G401 (cell line): Measurements from ENCODE around the gene TAS2R10. TPM values are rescaled to one million over a fixed set of nuclear protein-coding genes. Genes with fewer than 3 reads are reported as not detected.

ENCODE experiments used
- DNase-seq: peaks from one replicate; pipeline ENCODE4 v3.0.0-alpha.2; 2015; ENCODE audit warnings: low spot score
- in situ Hi-C: cut with HindIII; loops from 2 replicates; pipeline ENCODE4 v1.10.0; 2016; ENCODE audit warnings: low sequenced_read_pairs, mixed read lengths
- total RNA-seq: library from RNA; depleted of rRNA; stranded (reverse); fragments of >200 nt; shearing (Covaris generic); gene quantifications from 2 replicates; pipeline ENCODE4 v1.2.3, GENCODE V29; 2014; rRNA removed

The TAS2R10 gene
- total RNA-seq: 0.37 TPM in 1 of 2 replicates, not detected in the other

GRCh38 chr12:10826258-10826657 lies at the start of gene TAS2R10:
TSS of gene TAS2R10 (minus strand) at chr12:10826358. CDS start at chr12:10826269, 89 bp downstream.
- in situ Hi-C loops: no loop called here
- no peak for DNase-seq

- in situ Hi-C loops: no loop called here
- no peak for DNase-seq
Measured at GRCh38 chr12:10873378-10873777, 47.2 kb upstream of the TAS2R10 start.

GRCh38 chr12:10867381-10867780 lies 41.2 kb upstream of the TAS2R10 start:
- in situ Hi-C loops: no loop called here
- no peak for DNase-seq

GRCh38 chr12:10863512-10864218 lies 37.5 kb upstream of the TAS2R10 start:
- DNase-seq: no peak
- in situ Hi-C loops: no loop called here

- in situ Hi-C loops: no loop called here
- no peak for DNase-seq
Measured at GRCh38 chr12:10861366-10861765, 35.2 kb upstream of the TAS2R10 start.

- DNase-seq: no peak
- in situ Hi-C loops: no loop called here
Measured at GRCh38 chr12:10855807-10856206, 29.6 kb upstream of the TAS2R10 start.

- in situ Hi-C loops: no loop called here
- DNase-seq: no peak
Measured at GRCh38 chr12:10853776-10854175, 27.6 kb upstream of the TAS2R10 start.

- no peak for DNase-seq
- in situ Hi-C loops: no loop called here
Measured at GRCh38 chr12:10851243-10851858, 25.2 kb upstream of the TAS2R10 start.

- in situ Hi-C loops: no loop called here
- DNase-seq: no peak
Measured at GRCh38 chr12:10849425-10849878, 23.3 kb upstream of the TAS2R10 start, which contains the start of gene PRR4. TSS of gene PRR4 (minus strand) at chr12:10849475. CDS start at chr12:10849437, 38 bp downstream.

GRCh38 chr12:10847744-10848143 lies 21.6 kb upstream of the TAS2R10 start:
- in situ Hi-C loops: no loop called here
- no peak for DNase-seq

- no peak for DNase-seq
- in situ Hi-C loops: no loop called here
Measured at GRCh38 chr12:10842862-10843261, 16.7 kb upstream of the TAS2R10 start.

GRCh38 chr12:10838461-10838860 lies 12.3 kb upstream of the TAS2R10 start:
- no peak for DNase-seq
- in situ Hi-C loops: no loop called here

- DNase-seq: no peak
- in situ Hi-C loops: no loop called here
Measured at GRCh38 chr12:10829994-10830393, 3.8 kb upstream of the TAS2R10 start.

GRCh38 chr12:10824957-10825356 lies 1.2 kb downstream of the TAS2R10 start:
- in situ Hi-C loops: no loop called here

GRCh38 chr12:10811883-10812536 lies 14.1 kb downstream of the TAS2R10 start:
- in situ Hi-C loops: no loop called here
- no peak for DNase-seq

More at GRCh38 chr12:10824957-10825356, 1.2 kb downstream of the TAS2R10 start:
- no peak for DNase-seq

GRCh38 chr12:10810068-10810467 lies 16.1 kb downstream of the TAS2R10 start, which contains the start of gene TAS2R9:
TSS of gene TAS2R9 (minus strand) at chr12:10810168. CDS start at chr12:10810075, 93 bp downstream.
- DNase-seq: no peak
- in situ Hi-C loops: no loop called here

- in situ Hi-C loops: no loop called here
- DNase-seq: no peak
Measured at GRCh38 chr12:10807186-10807585, 19.0 kb downstream of the TAS2R10 start, which contains the start of gene TAS2R8. TSS of gene TAS2R8 (minus strand) at chr12:10807286. CDS start at chr12:10806980, 306 bp downstream.

GRCh38 chr12:10802587-10802986 lies 23.6 kb downstream of the TAS2R10 start, which contains the start of gene TAS2R7:
TSS of gene TAS2R7 (minus strand) at chr12:10802627. CDS start at chr12:10802570, 57 bp downstream.
- DNase-seq: no peak
- in situ Hi-C loops: no loop called here

- in situ Hi-C loops: no loop called here
- DNase-seq: no peak
Measured at GRCh38 chr12:10801741-10802140, 24.4 kb downstream of the TAS2R10 start.

- DNase-seq: no peak
- in situ Hi-C loops: no loop called here
Measured at GRCh38 chr12:10794222-10794621, 31.9 kb downstream of the TAS2R10 start.
